Ovary (tissue), 10 donors: ENCODE results near the gene OR2L3. TPM values are rescaled to one million over a fixed set of nuclear protein-coding genes. Genes with fewer than 3 reads are reported as not detected.

Source experiments
- DNase-seq, 5 donors: peaks; one replicate each; pipeline ENCODE4 v3.0.0-alpha.2; 2019 to 2020
- H3K27ac ChIP-seq, 2 donors: fragments of 200-600 bp; one replicate each; pipeline versions ENCODE4 v1.5.1 to v1.8.0; 2019 to 2022
- H3K27me3 ChIP-seq: fragments of 200-600 bp; one replicate; pipeline ENCODE4 v1.8.0; 2022
- H3K36me3 ChIP-seq: fragments of 200-600 bp; sonication (generic); one replicate; pipeline ENCODE4 v1.5.1; 2019
- H3K4me1 ChIP-seq: one replicate; pipeline ENCODE4 v1.8.1; 2013; ENCODE audit warnings: mild to moderate bottlenecking, moderate library complexity; ENCODE audit not compliant: insufficient read depth
- H3K4me3 ChIP-seq: fragments of 200-600 bp; sonication (generic); one replicate; pipeline ENCODE4 v1.5.1; 2017
- H3K9me3 ChIP-seq, 2 donors: fragments of 200-600 bp in 1 of 2; sonication (generic) in 1 of 2; one replicate each; pipeline versions ENCODE4 v1.5.1 to v1.8.1; 2013 to 2019; ENCODE audit warnings: mild to moderate bottlenecking in 1 of 2, moderate library complexity in 1 of 2
- CTCF ChIP-seq, 3 donors: fragments of 450-650 bp in 2 of 3; fragments of 200-600 bp in 1 of 3; IDR thresholded peaks; one replicate each; pipeline versions ENCODE4 v1.5.1 to v1.8.0; 2016 to 2022; ENCODE audit warnings: antibody characterized with exemption in 3 of 3, mild to moderate bottlenecking in 1 of 3
- EP300 ChIP-seq: sonication (generic); formaldehyde crosslinking; IDR thresholded peaks from one replicate; pipeline ENCODE4 v1.6.1; 2017; ENCODE audit warnings: antibody characterized with exemption
- POLR2A ChIP-seq: fragments of 450-650 bp; IDR thresholded peaks from one replicate; pipeline ENCODE4 v1.6.1; 2017; ENCODE audit warnings: antibody characterized with exemption, mild to moderate bottlenecking, moderate library complexity
- WGBS, 3 donors: extraction: QIAGEN DNeasy Blood & Tissue Kit in 1 of 3; methylation state at CpG; one replicate each; pipeline versions ENCODE4 v1.1.5 to v1.1.7; 2013 to 2017; 5-methylcytosine and 5-hydroxymethylcytosine counted together
- intact Hi-C, 4 donors: fragments of 100-400 bp; cut with DNase I; formaldehyde crosslinking; loops; one replicate each; pipeline versions ENCODE4 v1.11.0 to v1.15.1; 2022 to 2023
- long read RNA-seq, 3 donors: library from polyadenylated mRNA in 2 of 3; unstranded in 2 of 3; transcript quantifications; one replicate each; pipeline ENCODE4 v2.0.0 and lab custom pipeline, GENCODE V29; 2021 to 2026
- polyA plus RNA-seq, 2 donors: library from polyadenylated mRNA; stranded (reverse); fragments of 200-250 nt in 1 of 2; fragments of 350-450 nt in 1 of 2; fragmentation: Illumina TruSeq in 1 of 2; extraction: RNeasy Lipid Tissue Mini Kit (QIAGEN cat#74804) in 1 of 2; gene quantifications; one replicate each; pipeline ENCODE4 v1.2.3, GENCODE V29; 2013 to 2014
- total RNA-seq, 7 donors: library from RNA; depleted of rRNA in 2 of 7; stranded (reverse); fragments of >200 nt in 2 of 7; fragmentation: NEBNext Ultra II Directional in 3 of 7; extraction: Animal tissue kit (Norgen Biotek cat#: 25700) in 3 of 7; gene quantifications; one replicate each; pipeline versions ENCODE4 v1.1.0 to v1.2.4, GENCODE V29; 2016 to 2023
- donor health status: DM: no; HTN: no; CAD: no; lungs with moderate emphysema.
- donor health status: DM: no; HTN: no; CAD: no.
- donor health status: Bipolar disorder and iron deficiency.
- donor health status: DM: yes; HTN: yes; CAD: no.
- donor health status: DM: no; HTN: no; CAD: no.
- donor health status: DM: yes; HTN: yes; CAD: no.

Gene OR2L3
- under 1 TPM in 4 of 7 donors, not detected in 3; 0.08 to 0.24 (median 0.16) TPM for total RNA-seq
- polyA plus RNA-seq, result not detected
- long read RNA-seq, donor 1, result 0 reads
- long read RNA-seq, donor 2, result 0 reads
- long read RNA-seq, donor 3, result 0 reads

- 64 to 79% (median 73%) methylated on average over 2 of the region's 2 CpGs for WGBS, 3 donors
- Histone ChIP-seq H3K4me3 (no peak within 1 kb of the TSS), H3K4me1 (no peaks in the 10 kb centered on the region), H3K27ac (no peak within 1 kb of the TSS), H3K9me3 (no peaks in the 10 kb centered on the region), H3K27me3 (no peaks in the 10 kb centered on the region), H3K36me3 (no peaks in the 10 kb centered on the region)
- intact Hi-C loops, result no loop called here
- no peak for TF ChIP-seq CTCF (IDR thresholded peaks at IDR 0.05)
- no peak for DNase-seq
Measured at GRCh38 chr1:248046536-248046935, at the start of gene OR2L3. Gene OR2L3, plus strand, starts transcription at chr1:248046836. Its CDS starts 13,846 bp downstream, at chr1:248060682.

- H3K9me3 ChIP-seq, result no peaks in the 10 kb centered on the region
- H3K4me3 ChIP-seq, result no peak overlapping the region
- no peaks in the 10 kb centered on the region for H3K36me3 ChIP-seq
- intact Hi-C loops, result no loop called here
- H3K4me1 ChIP-seq, result no peaks in the 10 kb centered on the region
- DNase-seq, result no peak
- TF ChIP-seq POLR2A, result no peak
- no peak for TF ChIP-seq EP300
- no peak for TF ChIP-seq CTCF (IDR thresholded peaks at IDR 0.05)
- H3K27me3 ChIP-seq, result no peaks in the 10 kb centered on the region
- H3K27ac ChIP-seq, result no peak overlapping the region
- WGBS, 3 donors, result 31 to 50% (median 37%) methylated on average over 2 of the region's 2 CpGs
Measured at GRCh38 chr1:247998811-247999210, 47.8 kb upstream of the OR2L3 start.

GRCh38 chr1:248000169-248000568 is 46.5 kb upstream of the OR2L3 start:
- no peak overlapping the region for H3K4me3 ChIP-seq
- no peaks in the 10 kb centered on the region for H3K36me3 ChIP-seq
- intact Hi-C loops, result no loop called here
- H3K27me3 ChIP-seq, result peaks cover 2% of the 10 kb centered on the region
- TF ChIP-seq CTCF (IDR thresholded peaks at IDR 0.05), result no peak
- TF ChIP-seq POLR2A, result no peak
- no peak for TF ChIP-seq EP300
- H3K9me3 ChIP-seq, result no peaks in the 10 kb centered on the region
- no peaks in the 10 kb centered on the region for H3K4me1 ChIP-seq
- DNase-seq, result no peak
- 87 to 93% (median 91%) methylated on average over 1 of the region's 1 CpG for WGBS, 3 donors
- no peak overlapping the region for H3K27ac ChIP-seq

- H3K36me3 ChIP-seq, result no peaks in the 10 kb centered on the region
- H3K4me3 ChIP-seq, result no peak overlapping the region
- WGBS, 3 donors, result 40 to 51% (median 51%) methylated on average over 1 of the region's 1 CpG
- peaks cover 2% of the 10 kb centered on the region for H3K27me3 ChIP-seq
- no peak overlapping the region for H3K27ac ChIP-seq
- H3K4me1 ChIP-seq, result no peaks in the 10 kb centered on the region
- DNase-seq, result no peak
- H3K9me3 ChIP-seq, result peaks cover 0 to 3% of the 10 kb centered on the region in 2 donors
- intact Hi-C loops, result no loop called here
- TF ChIP-seq POLR2A, result no peak
- no peak for TF ChIP-seq CTCF (IDR thresholded peaks at IDR 0.05)
- TF ChIP-seq EP300, result no peak
Measured at GRCh38 chr1:248007778-248008177, 38.9 kb upstream of the OR2L3 start.
